NCI-H187 treated with DMSO at 0.1 percent for 48 hours (cell line): ENCODE results near the gene PLCB3.
"Not testable (repeated sequence)": the region's sequence is repeated elsewhere in the genome, so short reads cannot be mapped to it uniquely, and the experiment has no call there.

ENCODE experiments used
- DNase-seq: peaks from one replicate; lab custom pipeline; 2025; lab: John Stamatoyannopoulos, UW

PLCB3 gene

GRCh38 chr11:64237484-64237951, 13.8 kb upstream of the PLCB3 start:
- DNase-seq = no peak

DNA sequence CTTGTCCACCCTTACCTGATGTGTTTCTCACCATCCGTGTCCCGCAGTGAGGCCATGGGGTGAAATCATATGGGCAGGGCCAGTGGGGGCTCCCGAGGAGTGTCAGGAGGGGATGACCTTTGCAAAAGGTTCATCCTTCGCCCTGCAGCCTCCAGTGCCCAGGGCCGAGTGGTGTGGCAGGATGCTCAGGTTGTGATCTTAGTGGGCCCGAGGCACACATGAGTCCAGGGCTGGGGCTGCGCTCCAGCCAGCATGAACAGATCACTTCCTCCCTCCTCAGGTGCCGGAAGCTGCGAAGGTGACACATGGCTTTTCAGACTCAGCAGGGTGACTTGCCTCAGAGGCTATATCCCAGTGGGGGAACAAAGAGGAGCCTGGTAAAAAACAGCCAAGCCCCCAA, 13.3 kb upstream of the PLCB3 start:
- no peak for DNase-seq

DNA sequence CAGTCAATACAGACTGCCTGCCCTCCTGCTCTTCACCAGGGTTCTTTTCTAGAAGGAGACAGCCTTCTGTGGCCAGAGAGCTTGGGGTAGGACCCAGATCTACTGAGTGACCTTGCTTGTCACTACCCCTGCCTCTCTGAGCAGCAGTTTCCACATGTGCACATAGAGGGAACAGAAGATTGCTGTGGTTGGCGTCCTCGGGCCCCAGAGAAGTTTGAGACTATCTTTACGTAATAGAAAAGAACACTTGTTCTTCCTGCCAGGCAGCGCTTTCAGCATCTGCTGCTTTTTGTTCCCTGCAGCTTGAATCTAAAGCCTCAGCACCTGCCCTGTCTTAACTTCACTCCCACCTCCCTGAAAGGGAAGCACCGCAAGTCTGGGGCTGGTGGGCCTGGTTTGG, 12.3 kb upstream of the PLCB3 start:
- no peak for DNase-seq

DNA sequence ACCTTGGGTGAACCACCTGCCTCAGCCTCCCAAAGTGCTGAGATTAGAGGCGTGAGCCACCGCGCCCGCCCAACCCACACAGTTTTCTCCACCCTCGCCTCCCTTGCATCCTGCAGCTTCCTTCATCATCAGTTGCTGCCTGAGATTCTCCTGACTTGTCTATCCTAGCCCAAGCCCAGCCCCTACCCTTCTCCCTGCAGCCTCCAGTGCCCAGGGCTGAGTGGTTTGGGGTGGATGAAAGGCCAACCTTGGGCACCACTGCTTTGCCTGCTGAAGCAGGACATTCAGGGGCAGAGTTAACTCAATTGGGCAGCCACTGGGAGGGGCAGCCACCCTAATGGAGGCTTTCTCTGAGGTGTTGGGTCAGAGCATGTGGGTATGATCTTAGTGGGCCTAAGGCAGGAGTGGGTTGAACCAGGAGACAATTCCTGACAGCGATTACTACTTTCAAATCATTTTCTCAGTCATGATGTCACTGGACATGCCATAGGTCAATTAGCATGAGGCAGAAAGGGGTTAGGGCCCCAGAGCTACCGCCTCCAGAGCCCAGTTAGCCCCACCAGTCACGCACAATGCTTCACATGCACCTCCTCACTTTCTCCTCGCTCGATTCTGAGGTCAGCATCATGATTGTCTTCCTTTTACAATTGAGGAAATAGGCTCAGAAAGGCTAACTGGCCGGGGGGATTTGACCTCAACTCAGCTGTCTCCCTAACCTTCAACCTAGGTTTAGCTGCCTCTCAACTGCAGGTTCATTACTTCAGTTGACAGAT, 11.5 kb upstream of the PLCB3 start:
- no peak for DNase-seq

GRCh38 chr11:64240435-64241240, 10.7 kb upstream of the PLCB3 start, which contains the start of gene FKBP2:
FKBP2 (plus strand) TSS chr11:64241095; CDS start chr11:64242388, 1,293 bp downstream.
- DNase-seq = peak; percentile 59

GRCh38 chr11:64241241-64241490, 10.2 kb upstream of the PLCB3 start:
- no peak for DNase-seq

GRCh38 chr11:64241491-64242374, 9.6 kb upstream of the PLCB3 start:
- peak; percentile 88 for DNase-seq

- DNase-seq = no peak
Observed at GRCh38 chr11:64243236-64243854, 8.0 kb upstream of the PLCB3 start.

GRCh38 chr11:64244107-64244506, 7.2 kb upstream of the PLCB3 start:
- DNase-seq = no peak

- DNase-seq = no peak
Observed at GRCh38 chr11:64244966-64245365, 6.4 kb upstream of the PLCB3 start.

DNA sequence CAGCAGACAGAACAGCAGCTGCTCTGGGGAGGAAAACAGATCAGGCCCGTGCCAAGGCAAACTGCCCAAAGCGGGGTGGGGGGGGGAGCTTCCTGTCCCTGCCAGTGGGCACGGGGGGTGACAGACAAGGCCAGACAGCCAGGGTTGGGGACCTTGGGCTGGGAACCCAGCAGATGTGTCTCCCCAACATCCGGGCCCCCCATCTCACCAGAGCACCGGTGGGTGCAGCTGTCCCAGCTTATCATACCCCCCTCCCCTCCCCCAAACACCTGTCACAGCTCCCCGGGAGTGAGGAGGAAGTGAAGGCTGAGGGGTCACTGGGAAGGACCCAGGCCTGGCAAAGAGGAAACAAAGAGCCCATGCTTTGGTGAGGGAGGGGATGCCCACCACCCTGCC, 5.9 kb upstream of the PLCB3 start:
- DNase-seq = no peak

DNA sequence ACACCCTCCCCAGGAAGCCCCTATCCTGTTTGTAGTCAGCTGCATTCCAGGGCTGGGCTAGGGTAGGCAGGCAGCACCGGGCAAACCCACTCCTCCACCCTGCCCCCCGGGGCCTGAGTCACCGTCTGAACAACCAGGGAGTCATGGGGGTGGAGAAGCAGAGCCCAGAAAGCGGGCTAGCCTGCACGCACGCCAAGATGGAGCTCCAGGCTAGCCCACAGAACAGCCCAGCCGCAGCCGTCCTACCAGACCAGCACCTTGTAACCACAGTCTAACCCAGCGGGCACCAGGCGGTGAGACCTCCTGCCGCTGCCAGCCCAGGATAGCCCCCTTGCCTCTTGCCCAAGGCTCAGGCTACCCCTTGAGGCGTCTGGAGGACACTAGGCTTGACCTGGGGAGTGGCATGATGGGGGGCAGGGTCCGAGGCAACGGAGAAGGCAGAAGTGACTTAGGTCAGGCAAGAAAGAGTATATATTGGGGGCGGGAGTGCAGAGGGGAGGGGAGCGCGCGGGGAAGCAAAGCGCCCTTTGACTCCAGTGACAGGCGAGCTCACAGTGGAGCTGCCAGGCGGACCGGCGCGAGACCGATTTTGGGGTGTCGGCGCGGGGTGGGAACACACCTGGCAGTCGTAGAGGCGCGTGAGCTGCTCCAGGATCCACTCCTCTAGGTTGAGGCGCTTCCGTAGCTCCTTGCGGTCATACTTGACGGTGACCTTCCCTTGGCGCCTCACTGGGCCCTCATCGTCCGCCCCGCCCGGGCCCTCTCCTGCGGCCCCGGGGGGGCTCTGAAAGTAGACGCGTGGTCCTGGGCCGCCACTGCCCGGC, 5.3 kb upstream of the PLCB3 start:
- DNase-seq = no peak

DNA sequence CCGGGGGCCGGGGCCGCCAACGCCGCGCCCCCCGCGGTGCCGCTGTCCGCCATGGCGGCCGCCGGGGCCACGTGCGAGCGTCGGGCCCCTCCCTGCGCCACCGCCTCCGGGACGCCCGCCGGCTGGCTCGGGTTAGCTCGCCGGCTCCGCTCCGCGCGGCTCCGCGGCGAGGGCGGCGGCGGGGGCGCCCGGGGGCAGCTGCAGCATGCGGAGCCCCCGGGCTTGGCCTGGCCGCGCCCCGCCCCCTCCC, 4.8 kb upstream of the PLCB3 start:
- not testable (repeated sequence) for DNase-seq

- peak; percentile 48 for DNase-seq
Observed at GRCh38 chr11:64246871-64247728, 4.2 kb upstream of the PLCB3 start, which contains the start of gene PPP1R14B. PPP1R14B (minus strand) TSS chr11:64246943; CDS start chr11:64246673, 270 bp downstream.

DNA sequence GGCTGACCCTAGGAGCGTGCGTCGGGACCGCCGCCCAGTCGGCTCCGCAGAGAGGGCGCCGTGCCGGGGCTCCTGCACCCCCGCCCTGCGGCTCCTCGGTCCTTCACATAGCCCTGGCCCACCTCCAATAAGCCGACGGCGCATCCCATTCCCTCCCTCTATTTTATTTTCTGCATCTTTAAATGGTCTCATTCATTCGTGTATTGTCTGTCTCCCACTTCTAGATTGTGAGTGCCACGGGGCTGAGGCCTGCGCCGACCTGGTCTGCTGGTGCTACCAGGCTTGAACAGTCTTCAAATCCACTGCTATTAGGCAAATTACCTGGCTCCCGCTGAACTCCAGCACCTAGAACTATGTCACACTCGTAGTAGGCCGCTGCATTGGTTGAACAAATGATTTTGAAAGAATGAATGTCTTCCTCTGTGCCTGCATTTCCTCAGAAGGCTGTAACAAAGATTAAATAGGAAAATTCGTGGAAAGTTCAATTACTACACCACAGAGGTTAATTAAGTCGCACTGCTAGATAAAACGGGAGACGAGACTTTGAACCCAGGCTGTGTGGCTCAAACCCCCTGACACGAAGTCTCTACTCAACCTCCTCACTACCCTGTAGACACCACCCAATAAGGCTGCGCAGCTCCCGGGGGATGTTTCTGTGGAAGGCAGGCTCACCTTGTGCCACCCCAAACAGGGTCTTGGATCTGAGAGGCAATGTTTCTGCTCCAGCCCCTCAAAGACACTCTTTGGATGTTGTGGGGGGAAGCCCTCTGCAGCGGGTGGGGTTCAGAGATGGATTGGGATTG, 3.4 kb upstream of the PLCB3 start:
- DNase-seq = no peak

GRCh38 chr11:64248578-64248977, 2.8 kb upstream of the PLCB3 start:
- DNase-seq = no peak

GRCh38 chr11:64249038-64249437, 2.3 kb upstream of the PLCB3 start:
- DNase-seq = no peak

DNA sequence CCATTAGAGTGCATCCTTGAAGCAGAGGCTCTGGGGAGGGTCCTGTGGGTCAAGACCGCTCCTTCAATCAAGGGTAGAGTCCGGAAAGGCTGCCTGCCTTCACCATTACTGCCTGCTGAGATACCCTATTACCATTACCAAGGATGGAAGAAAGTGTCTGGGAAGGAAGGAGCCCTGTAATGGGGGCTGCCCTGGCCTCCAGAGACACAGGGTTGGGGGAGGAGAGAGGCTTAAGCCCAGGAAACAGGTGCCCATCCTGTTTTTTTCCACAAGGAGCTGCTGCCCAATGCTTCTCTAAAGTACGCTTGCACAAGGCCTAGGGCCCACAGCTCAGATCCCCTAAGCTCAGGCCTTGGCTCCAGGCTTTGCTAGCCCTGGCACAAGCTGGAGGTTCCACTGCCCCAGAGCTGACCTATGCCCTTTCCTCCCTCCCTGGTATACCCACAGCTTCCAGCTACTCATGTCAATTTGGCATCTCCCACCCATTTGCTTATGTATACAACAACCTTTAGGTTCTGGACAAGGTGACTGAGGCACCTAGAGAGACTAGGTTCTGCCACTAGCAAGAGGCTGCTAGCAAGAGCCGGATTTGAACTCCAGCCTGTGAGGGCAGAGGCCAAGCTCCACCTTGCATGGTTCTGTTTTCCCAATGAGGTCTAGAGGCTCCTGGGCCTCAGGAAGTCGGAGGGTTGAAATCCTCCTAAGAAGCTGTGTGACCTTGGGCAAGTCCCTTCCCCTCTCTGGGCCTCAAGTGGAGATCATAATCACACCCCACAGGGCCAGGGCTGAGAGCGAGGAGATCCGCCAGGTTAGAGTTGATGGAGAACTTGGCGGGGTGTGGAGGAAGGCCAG, 1.5 kb upstream of the PLCB3 start:
- DNase-seq = no peak
